NCI-H345 (cell line): ENCODE measurements around the gene SMIM34.
"Not testable (repeated sequence)": the region's sequence is repeated elsewhere in the genome, so short reads cannot be mapped to it uniquely, and the experiment has no call there.

Experiments used
- DNase-seq: peaks from one replicate; lab custom pipeline; 2025; lab: John Stamatoyannopoulos, UW

The SMIM34 gene

GRCh38 chr21:34423805-34424204 is at the start of gene SMIM34:
Gene SMIM34 (minus strand): TSS chr21:34423951. CDS start chr21:34423839, 112 bp downstream.
- not testable (repeated sequence) for DNase-seq

- not testable (repeated sequence) for DNase-seq
Observed at GRCh38 chr21:34467333-34467732, 43.6 kb upstream of the SMIM34 start.

- DNase-seq = not testable (repeated sequence)
Observed at GRCh38 chr21:34459426-34459825, 35.7 kb upstream of the SMIM34 start.

DNA sequence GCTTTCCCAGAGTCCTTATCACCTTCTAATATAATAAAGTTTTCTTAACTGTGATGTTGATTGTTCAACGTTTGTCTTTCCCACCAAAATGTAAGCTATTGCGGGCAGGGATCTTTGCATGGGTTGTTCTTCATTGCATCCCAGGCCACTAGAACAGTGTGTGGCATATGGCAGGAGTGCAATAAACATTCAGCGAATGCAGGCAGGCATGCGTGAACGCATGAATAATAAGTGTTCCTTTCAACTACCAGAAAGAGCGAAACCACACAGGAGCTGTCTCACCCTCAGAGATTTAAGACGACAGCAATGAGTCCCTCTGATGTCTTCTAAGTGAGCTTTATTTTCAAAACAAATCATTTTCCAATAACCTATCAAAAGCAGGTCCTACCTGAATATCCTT is 34.5 kb upstream of the SMIM34 start:
- not testable (repeated sequence) for DNase-seq

- DNase-seq = not testable (repeated sequence)
Observed at GRCh38 chr21:34456180-34456579, 32.4 kb upstream of the SMIM34 start.

- not testable (repeated sequence) for DNase-seq
Observed at GRCh38 chr21:34455628-34456027, 31.9 kb upstream of the SMIM34 start.

DNA sequence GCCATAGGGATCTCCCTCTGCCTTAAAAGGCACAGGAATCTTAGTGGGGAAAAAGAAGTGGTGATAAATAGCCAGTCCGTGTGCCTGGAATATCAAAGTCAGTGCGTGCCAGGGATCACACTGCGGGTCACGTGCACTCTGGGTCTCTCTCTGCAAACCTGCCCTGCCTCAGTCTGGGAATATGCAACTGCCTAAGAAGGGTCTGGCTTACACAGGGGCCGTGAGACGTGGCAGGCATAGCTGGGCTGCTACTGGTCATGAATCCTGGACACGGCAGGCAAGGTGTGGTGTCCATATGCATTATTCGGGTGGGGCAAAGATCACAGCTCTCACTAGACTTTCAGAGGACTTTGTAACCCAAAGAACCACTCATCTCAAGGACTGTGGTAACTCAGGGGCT is 23.3 kb upstream of the SMIM34 start:
- DNase-seq = not testable (repeated sequence)

DNA sequence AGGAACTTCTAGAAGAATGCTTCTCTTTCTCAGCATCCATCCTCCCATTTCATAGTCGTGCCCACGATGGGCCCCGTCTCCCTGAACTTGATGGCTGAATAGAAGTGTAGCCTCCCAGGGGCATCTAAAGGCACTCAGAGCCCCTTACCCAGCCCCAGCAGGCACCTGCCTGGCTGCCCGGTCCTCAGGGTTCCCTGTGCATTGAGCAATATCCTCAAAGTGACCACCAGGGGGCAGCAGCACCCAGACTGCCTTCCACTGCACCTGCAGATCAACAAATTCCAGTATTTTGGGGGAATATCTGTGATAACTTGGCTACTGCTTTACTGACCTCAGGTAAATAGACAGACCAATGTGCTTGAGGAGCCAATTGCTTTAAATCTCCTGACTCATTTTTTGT is 19.7 kb upstream of the SMIM34 start:
- not testable (repeated sequence) for DNase-seq

DNA sequence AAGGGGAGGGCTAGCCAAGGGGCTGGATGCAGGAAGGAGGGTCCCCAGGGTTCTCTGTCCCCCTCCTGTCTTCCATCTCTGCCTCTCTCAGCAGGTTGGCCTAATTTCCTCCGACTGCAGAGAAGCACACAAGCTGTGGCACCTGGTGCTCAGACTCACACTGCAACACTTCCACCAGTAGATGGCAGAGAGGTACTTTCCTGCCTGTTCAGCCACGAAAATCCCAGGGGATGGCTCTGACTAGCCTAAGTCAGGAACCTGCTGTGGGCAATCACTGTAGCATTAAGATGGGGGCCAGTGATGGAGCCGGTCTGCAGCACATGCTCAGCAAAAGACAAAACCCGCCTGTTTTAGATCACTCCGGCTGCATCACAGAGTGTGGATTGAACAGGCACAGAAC is 6.0 kb upstream of the SMIM34 start:
- DNase-seq = not testable (repeated sequence)

GRCh38 chr21:34428441-34428840 is 4.7 kb upstream of the SMIM34 start:
- not testable (repeated sequence) for DNase-seq

GRCh38 chr21:34427339-34427738 is 3.6 kb upstream of the SMIM34 start:
- DNase-seq = not testable (repeated sequence)

DNA sequence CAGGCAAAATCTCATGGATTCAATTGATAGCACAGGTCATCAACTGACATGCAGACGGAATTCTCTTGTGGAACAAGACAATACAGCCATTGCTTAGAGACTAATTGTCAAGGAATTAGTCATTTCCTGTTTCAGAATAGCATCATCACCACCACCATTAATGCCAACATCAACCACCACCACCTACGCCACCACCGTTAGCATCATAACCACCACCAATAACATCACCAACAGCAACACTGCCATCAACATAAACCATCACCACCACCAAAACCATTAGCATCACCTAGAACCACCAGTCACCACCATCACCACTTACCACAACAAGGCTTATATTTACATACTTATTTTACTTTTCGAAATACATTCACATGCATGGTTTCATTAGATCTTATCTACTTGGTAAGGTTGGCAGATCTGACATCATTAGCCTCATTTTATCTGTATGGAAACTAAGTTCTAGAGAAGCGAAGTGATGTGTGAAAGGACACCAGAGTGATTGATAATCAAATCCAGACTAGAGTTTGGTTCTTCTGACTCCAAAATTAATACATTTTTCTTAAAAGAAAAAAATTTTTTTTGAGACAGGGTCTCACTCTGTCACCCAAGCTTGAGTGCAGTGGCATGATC is 6.2 kb downstream of the SMIM34 start:
- DNase-seq = not testable (repeated sequence)

DNA sequence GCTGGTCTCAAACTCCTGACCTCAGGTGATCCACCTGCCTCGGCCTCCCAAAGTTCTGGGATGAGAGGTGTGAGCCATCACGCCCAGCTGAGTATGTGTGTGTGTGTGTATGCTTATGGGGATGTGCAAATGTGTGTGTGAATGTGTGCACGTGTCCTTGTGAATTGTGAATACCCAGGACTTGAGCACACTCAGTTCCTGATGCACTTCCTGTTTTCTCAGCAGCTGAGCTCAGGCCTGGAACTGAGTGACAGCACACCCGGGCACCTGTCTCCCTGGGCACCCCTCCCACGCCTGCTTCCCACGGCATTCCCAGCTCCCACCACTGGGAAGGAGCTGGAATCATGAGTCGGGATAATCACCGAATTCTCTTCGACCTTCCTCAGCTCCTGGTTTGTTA is 16.5 kb downstream of the SMIM34 start:
- DNase-seq = not testable (repeated sequence)

DNA sequence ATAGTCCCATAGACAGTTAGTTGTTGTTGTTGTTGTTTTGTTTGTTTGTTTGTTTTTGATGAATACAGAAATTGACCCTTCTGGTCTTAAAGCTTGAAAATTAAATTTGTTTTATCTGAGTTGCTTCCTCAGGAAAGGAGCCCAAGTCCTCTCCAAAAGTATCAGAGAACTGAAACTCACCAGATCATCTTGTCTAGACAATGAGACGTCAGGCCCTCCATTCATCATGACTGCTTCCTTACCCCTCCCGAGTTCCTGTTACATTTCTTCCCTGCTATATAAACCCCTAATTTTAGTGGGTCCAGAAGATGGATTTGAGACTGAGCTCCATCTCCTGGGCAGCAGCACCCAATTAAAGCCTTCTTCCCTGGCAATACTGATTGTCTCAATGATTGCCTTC is 17.1 kb downstream of the SMIM34 start:
- DNase-seq = not testable (repeated sequence)

GRCh38 chr21:34406102-34406501 is 17.6 kb downstream of the SMIM34 start:
- DNase-seq = not testable (repeated sequence)

DNA sequence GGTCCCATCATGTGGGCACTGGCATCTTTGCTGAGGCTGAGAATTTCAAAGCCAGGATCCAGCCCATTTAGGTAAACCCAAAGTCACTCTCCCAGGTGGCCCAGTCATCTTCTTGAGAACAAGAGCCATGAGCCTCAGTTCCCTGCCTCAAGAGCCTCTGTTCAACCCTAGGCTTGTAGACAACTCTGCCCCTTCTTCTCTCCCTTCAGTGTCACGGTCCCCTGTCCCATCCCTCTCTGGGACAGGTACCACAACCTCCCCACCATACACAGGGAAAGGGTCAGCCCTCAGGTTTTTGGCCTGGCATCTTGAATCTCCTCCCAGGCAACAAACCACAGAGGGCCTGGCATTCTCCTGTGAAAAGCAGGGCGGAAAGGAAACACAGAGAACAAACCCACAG is 18.1 kb downstream of the SMIM34 start:
- not testable (repeated sequence) for DNase-seq

DNA sequence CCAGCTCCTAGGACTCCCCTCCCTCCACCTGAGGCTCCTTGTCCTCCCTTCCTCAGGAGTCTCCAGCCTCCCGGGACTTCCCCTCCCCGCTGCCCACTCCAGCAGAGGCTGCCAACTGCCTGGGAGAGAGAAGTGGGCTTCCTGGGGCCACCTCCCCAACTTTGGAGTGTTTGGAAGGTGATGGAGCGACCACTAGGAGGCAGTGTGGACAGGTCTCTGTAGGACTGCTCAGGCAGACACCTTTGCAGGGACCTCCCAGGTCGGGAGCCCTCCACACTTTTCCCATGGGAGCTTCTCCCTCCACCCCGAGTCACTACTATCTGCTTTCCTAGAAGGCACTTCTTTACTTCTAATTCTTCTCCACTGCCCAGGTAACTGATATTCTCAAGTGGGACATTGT is 19.0 kb downstream of the SMIM34 start:
- not testable (repeated sequence) for DNase-seq

GRCh38 chr21:34400522-34400921 is 23.2 kb downstream of the SMIM34 start:
- DNase-seq = not testable (repeated sequence)

GRCh38 chr21:34383724-34384415 is 39.9 kb downstream of the SMIM34 start:
- not testable (repeated sequence) for DNase-seq

DNA sequence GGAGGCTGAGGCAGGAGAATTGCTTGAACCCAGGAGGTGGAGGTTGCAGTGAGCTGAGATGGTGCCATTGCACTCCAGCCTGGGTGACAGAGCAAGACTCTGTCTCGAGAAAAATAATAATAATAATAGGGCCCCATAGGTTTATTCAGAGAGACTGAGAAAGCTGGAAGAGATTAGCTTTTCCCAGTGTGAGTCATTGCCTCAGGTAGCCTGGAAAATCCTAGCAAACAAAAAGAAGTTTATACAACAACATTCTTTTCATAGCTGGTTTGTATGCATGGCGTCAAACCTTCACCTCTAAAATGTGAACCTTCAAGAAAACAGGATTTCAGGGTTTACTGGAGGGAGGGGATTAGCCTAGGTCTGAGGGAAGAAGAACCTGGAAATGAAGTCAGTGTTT is 40.6 kb downstream of the SMIM34 start:
- DNase-seq = not testable (repeated sequence)

GRCh38 chr21:34375619-34375972 is 48.2 kb downstream of the SMIM34 start:
- DNase-seq = not testable (repeated sequence)

- not testable (repeated sequence) for DNase-seq
Observed at GRCh38 chr21:34374940-34375618, 48.7 kb downstream of the SMIM34 start, which contains the start of gene SMIM11. Gene SMIM11 (plus strand): TSS chr21:34375507. CDS start chr21:34379505, 3,998 bp downstream.

GRCh38 chr21:34374462-34374861 is 49.3 kb downstream of the SMIM34 start:
- DNase-seq = not testable (repeated sequence)
